Sciatic nerve (tissue), 2 donors: Measurements from ENCODE around the gene TBXAS1. TPM values are rescaled to one million over a fixed set of nuclear protein-coding genes. Genes with fewer than 3 reads are reported as not detected.

Experiments used
- ATAC-seq: fragments of 200-7000 bp; cut with Tn5 transposase; one replicate; pipeline ENCODE4 v1.9.1; 2020; ENCODE audit warnings: mild to moderate bottlenecking, moderate library complexity
- DNase-seq: peaks from one replicate; pipeline ENCODE4 v3.0.0-alpha.2; 2020; ENCODE audit warnings: low spot score
- intact Hi-C: fragments of 100-400 bp; cut with DNase I; formaldehyde crosslinking; loops from one replicate; pipeline ENCODE4 v1.14.2; 2022
- total RNA-seq: library from RNA; stranded (reverse); fragmentation: NEBNext Ultra II Directional; extraction: Animal tissue kit (Norgen Biotek cat#: 25700); gene quantifications from one replicate; pipeline ENCODE4 v1.2.1, GENCODE V29; 2021
- donor health status: DM: no; HTN: no; CAD: no.
- donor health status: DM: no; HTN: no; CAD: no.

The TBXAS1 gene
- total RNA-seq, 1 donor from 2014 or later: 19.1 TPM

DNA sequence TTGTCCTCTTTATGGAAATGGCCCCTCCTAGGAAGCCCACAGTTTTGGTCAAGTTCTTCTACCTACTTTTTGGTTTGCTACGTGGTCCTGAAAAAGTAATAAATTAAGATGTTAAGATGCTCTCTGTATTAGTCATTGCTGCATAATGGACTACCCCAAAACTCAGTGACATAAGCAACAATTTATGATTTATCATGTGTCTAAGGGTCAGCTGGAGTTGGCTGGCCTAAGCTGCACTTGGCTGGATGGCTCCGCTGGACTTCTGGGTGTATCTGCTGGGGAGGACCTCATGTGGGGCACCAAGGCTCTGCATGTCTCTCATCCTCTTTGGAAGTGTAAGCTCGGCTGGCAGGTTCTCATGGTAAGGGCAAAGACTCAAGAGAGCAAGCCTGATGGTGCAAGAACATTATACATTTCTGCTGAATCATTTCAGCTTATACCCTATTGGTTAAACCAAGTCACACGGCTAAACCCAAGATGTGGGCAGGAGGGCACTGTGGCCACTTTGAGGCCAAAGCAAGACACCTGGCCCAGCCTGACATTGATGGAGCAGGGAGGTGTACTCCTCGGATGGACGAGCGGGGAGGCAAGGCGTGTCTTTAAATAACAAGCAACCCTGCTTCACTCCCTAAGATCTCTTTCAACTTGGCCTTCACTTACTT, 47.7 kb downstream of the TBXAS1 start:
- ATAC-seq: no peak

GRCh38 chr7:139883814-139884213, 54.8 kb downstream of the TBXAS1 start:
- ATAC-seq (no peak), DNase-seq (no peak)
- intact Hi-C loops: no loop called here

More for the DNA sequence above, 47.7 kb downstream of the TBXAS1 start:
- DNase-seq: no peak
- intact Hi-C loops: no loop called here

- ATAC-seq (no peak), DNase-seq (no peak)
- intact Hi-C loops: no loop called here
These were observed 55.4 kb downstream of the TBXAS1 start for GRCh38 chr7:139884441-139884840.

DNA sequence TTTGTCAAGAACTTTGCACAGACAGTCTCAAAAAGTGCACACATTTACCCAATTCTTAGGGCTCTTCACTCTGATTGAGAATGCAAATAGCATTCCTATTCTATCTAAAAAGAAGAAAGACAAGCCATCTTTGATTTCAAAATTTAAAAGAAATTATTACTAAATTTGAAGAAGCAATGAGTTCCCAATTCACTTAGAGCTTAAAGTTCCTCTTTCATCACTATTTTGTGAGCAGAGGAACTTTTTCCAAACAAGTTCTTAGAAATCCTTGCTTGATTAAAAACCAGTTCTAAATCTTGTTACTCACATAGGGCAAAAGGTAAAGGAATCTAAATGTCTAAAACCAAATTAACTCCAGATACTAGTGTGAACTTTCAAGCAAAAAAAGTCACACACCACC, 56.4 kb downstream of the TBXAS1 start:
- no peak for DNase-seq
- ATAC-seq: no peak
- intact Hi-C loops: no loop called here

- intact Hi-C loops: no loop called here
- ATAC-seq (no peak), DNase-seq (no peak)
These were observed 57.1 kb downstream of the TBXAS1 start for GRCh38 chr7:139886206-139886605.

GRCh38 chr7:139886899-139887298, 57.8 kb downstream of the TBXAS1 start:
- DNase-seq: no peak

DNA sequence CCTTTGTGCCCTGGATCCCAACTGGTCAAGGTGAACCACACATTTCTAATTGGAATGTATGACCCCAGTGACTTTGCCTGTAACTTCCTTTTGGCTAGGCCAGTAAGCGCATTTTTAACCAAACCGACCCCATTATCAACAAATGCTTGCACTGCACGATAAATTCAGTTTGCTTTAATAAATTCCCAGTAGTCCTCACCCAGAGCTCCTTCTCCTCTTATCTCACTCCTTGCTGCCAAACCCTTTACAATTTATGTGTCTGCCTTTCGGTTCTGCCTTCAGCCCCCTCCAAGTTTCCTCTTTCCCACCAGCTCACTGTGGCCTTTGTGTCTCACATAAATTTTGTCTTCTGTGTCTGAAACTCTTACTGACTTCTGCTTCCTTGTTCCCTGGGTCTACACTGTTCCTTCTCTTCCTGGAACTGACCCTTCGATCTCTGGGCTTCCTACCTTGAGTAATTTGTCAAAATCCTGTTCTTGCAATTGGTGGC, 59.0 kb downstream of the TBXAS1 start:
- ATAC-seq: no peak
- no peak for DNase-seq
- intact Hi-C loops: no loop called here

More at GRCh38 chr7:139886899-139887298, 57.8 kb downstream of the TBXAS1 start:
- intact Hi-C loops: no loop called here
- ATAC-seq: no peak

DNA sequence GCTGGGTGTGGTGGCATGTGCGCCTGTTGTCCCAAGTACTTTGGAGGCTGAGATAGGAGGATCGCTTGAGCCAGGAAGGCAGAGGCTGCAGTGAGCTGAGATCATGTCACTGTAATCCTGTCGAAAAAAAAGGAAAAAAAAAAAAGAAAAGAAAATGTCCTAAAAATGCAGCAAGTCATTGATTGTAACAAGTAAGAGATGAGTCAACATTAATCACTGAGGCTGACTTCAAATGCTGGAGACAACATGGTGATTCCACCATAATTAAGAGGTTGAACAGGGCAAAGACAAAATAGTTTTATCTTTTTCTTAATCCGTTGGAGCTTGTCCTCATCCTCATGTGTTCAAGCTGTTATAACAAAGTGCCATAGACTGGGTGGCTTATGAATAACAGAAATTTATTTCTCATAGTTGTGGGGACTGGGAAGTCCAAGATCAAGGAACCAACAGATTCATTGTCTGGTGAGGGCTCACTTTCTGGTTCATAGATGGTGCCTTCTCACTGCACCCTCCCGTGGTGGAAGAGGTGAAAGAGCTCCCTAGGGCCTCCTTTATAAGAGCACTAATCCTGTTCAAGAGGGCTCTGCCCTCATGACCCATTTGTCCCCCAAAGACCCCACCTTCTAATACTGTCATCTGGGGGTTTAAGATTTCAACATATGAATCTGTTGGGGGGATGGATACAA, 60.3 kb downstream of the TBXAS1 start:
- ATAC-seq: no peak
- intact Hi-C loops: no loop called here
- no peak for DNase-seq

DNA sequence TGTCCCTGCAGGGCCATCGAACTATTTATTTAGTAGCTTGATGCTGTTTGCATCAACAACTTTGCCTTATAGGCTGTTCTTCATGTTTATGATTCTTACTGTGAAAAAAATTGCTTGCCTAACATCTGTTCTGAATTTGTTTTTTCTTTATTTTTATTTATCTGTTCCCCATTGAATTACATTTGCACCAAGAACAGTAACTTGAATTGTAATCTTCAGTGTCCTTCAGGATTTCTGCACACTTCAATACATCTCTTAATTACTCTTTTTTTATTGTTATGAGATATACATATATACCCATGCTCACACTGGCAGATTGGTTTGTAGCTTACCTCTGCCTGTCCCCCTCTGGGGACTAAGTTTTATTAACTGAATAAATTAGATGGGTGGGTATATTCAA, 64.4 kb downstream of the TBXAS1 start:
- DNase-seq: no peak
- intact Hi-C loops: no loop called here
- no peak for ATAC-seq

DNA sequence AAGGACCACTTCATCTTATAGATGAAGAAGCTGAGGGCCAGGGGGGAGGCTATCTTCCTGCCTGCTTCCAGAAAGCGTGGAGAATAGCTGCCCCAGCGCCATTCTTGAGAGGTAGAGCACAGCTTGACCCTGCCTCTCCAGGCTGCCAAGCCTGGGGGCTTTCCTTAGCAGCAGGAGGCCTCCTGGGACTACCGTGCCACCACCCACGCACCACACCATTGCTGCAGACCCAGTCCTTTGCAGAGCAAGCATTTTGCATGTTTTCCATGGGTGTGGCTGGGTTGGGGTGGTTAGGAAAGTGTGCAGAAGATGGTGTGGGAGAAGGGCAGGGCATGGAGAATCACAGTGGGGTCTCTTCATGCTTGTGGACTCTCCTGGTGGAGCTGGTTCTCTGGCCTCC, 64.9 kb downstream of the TBXAS1 start:
- DNase-seq (no peak), ATAC-seq (no peak)
- intact Hi-C loops: no loop called here

DNA sequence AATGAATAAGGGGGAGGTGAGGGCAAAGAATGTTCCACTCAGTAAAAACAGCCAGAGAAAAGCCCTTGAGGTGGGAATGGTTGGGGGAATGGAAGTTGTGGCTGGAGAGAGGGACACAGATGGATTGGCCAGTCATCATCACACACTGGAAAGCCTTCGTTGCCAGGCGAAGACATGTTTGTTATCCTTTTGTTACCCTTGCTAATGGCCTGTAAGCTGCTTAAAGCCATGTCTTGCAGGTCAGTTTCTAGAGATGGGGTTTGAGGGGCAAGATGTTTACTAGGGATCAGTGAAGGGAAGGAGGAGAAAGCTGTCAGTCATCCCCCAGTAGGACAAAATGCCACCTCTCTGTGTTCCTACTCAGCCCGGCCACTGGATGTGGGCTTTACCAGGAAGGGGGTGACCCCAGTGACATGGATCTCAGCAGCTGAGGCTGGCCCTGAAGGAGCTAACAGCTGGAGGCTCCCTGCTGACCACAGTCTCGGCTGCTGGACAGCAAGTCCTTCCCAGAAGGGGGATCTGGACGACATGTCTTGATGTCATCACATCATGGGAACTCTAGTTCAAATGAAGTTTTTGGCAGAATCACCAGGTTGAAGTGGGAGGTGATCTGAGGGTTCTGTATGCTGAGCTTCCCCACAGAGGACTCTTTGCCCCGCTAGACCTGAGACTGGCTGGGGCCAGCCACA, 66.2 kb downstream of the TBXAS1 start:
- DNase-seq: no peak
- intact Hi-C loops: no loop called here
- peak; percentile 36 for ATAC-seq

DNA sequence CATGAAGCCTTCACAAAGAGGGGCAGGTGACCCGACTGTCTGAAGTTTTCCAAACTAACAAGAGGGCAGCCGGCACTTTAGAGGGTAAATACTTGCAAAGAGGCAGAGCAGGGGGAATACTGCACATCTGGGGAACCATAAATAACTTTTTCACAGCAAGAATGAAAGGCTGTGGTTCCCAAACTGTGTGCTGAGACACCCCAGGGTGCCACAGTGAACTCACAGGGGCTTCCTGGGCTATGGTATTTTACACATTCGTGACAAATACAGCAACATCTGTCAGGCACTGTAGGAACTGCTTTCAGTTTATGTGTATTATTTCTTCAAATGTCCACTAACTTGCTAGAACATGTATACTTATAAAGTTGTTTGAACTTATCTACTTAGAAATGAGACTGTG, 67.2 kb downstream of the TBXAS1 start:
- DNase-seq (no peak), ATAC-seq (no peak)
- intact Hi-C loops: no loop called here

GRCh38 chr7:139896831-139897230, 67.8 kb downstream of the TBXAS1 start:
- no peak for ATAC-seq
- intact Hi-C loops: no loop called here
- DNase-seq: no peak

GRCh38 chr7:139897422-139898090, 68.5 kb downstream of the TBXAS1 start:
- DNase-seq (no peak), ATAC-seq (no peak)
- intact Hi-C loops: no loop called here

DNA sequence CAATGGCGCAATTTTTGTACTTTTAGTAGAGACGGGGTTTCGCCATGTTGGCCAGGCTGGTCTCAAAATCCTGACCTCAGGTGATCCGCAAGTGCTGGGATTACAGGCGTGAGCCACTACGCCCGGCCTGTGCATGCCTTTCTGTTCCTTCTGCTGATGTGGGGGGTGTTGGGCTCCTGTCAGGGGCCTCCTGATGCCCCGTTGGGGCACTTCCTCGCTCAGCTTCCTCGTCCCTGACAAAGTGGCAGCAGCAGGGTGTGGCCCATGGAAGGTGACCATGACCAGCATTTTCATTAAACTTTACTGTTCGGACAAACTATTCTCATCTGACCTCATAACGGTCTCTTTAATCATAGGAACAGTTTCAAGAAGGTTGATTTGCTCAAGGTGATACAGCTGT, 69.4 kb downstream of the TBXAS1 start:
- intact Hi-C loops: no loop called here
- ATAC-seq (no peak), DNase-seq (no peak)

- no peak for ATAC-seq
- DNase-seq: no peak
- intact Hi-C loops: no loop called here
These were observed 70.4 kb downstream of the TBXAS1 start for GRCh38 chr7:139899328-139899955.

- intact Hi-C loops: no loop called here
- ATAC-seq: no peak
- no peak for DNase-seq
These were observed 71.3 kb downstream of the TBXAS1 start for GRCh38 chr7:139900326-139900725.

GRCh38 chr7:139901056-139901795, 72.2 kb downstream of the TBXAS1 start:
- no peak for ATAC-seq
- no peak for DNase-seq
- intact Hi-C loops: no loop called here

GRCh38 chr7:139901901-139902300, 72.8 kb downstream of the TBXAS1 start:
- no peak for ATAC-seq
- intact Hi-C loops: no loop called here
- DNase-seq: no peak
